GM23248 (cell line): Measurements from ENCODE around the gene SLC16A8. TPM values are rescaled to one million over a fixed set of nuclear protein-coding genes. Genes with fewer than 3 reads are reported as not detected.

Experiments used
- DNase-seq: peaks from one replicate; pipeline ENCODE4 v3.0.0-alpha.2; 2015
- H2AFZ ChIP-seq: fragments of 200-600 bp; sonication (generic); 2 replicates; pipeline ENCODE4 v1.6.1; 2016; ENCODE audit warnings: antibody characterized with exemption
- H3F3A ChIP-seq: fragments of 200-600 bp; sonication (generic); 2 replicates; pipeline ENCODE4 v1.6.1; 2016; ENCODE audit warnings: mild to moderate bottlenecking, antibody characterized with exemption, mixed run types; ENCODE audit not compliant: insufficient read depth
- H3K27ac ChIP-seq: fragments of 200-600 bp; sonication (generic); 2 replicates; pipeline ENCODE4 v1.5.1; 2016; ENCODE audit warnings: mild to moderate bottlenecking
- H3K27me3 ChIP-seq: fragments of 200-600 bp; sonication (generic); replicated peaks from 2 replicates; pipeline ENCODE4 v1.6.1; 2016; ENCODE audit warnings: mild to moderate bottlenecking; ENCODE audit not compliant: insufficient read depth
- H3K36me3 ChIP-seq: fragments of 200-600 bp; sonication (generic); 2 replicates; pipeline ENCODE4 v1.6.1; 2016; ENCODE audit warnings: low read depth, mild to moderate bottlenecking
- H3K4me1 ChIP-seq: fragments of 200-600 bp; sonication (generic); 2 replicates; pipeline ENCODE4 v1.6.1; 2016; ENCODE audit warnings: mild to moderate bottlenecking; ENCODE audit not compliant: insufficient read depth
- H3K4me2 ChIP-seq: fragments of 200-600 bp; sonication (generic); one replicate; pipeline ENCODE4 v1.6.1; 2016; ENCODE audit warnings: mild to moderate bottlenecking; ENCODE audit not compliant: unreplicated experiment
- H3K4me3 ChIP-seq: fragments of 200-600 bp; sonication (generic); 2 replicates; pipeline ENCODE4 v1.5.1; 2016; ENCODE audit warnings: mild to moderate bottlenecking
- H3K79me2 ChIP-seq: fragments of 200-600 bp; sonication (generic); 2 replicates; pipeline ENCODE4 v1.6.1; 2016; ENCODE audit warnings: mild to moderate bottlenecking; ENCODE audit not compliant: insufficient read depth
- H3K9ac ChIP-seq: fragments of 200-600 bp; sonication (generic); 2 replicates; pipeline ENCODE4 v1.6.1; 2016; ENCODE audit warnings: mild to moderate bottlenecking
- H3K9me2 ChIP-seq: fragments of 200-600 bp; sonication (generic); 2 replicates; pipeline ENCODE4 v1.6.1; 2016; ENCODE audit warnings: mixed run types, mild to moderate bottlenecking, moderate library complexity; ENCODE audit not compliant: insufficient read depth
- H3K9me3 ChIP-seq: fragments of 200-600 bp; sonication (generic); one replicate; pipeline ENCODE4 v1.6.1; 2017; ENCODE audit warnings: low read depth
- H4K20me1 ChIP-seq: fragments of 200-600 bp; sonication (generic); 2 replicates; pipeline ENCODE4 v1.6.0; 2016; ENCODE audit not compliant: insufficient read depth
- EZH2 ChIP-seq: fragments of 200-600 bp; sonication (generic); IDR thresholded peaks from 2 replicates; pipeline ENCODE4 v1.6.1; 2018; ENCODE audit warnings: antibody characterized with exemption, mild to moderate bottlenecking; ENCODE audit not compliant: insufficient read depth, poor library complexity, severe bottlenecking
- EZH2phosphoT487 ChIP-seq: fragments of 200-600 bp; sonication (generic); IDR thresholded peaks from 2 replicates; pipeline ENCODE4 v1.6.1; 2018; ENCODE audit warnings: antibody characterized with exemption, moderate library complexity, mild to moderate bottlenecking, low read depth; ENCODE audit not compliant: insufficient read depth
- WGBS, 2 experiments: methylation state at CpG; one replicate each; pipeline ENCODE4 v1.1.6; 2015 to 2017; ENCODE audit warnings: low lambda C conversion rate in 2 of 2, low coverage in 1 of 2; ENCODE audit errors: missing lambda C conversion rate in 2 of 2; 5-methylcytosine and 5-hydroxymethylcytosine counted together
- in situ Hi-C: fragments of 300-500 bp; cut with MboI; formaldehyde crosslinking; loops from 2 replicates; pipeline ENCODE4 v1.15.0; 2020
- polyA plus RNA-seq: library from polyadenylated mRNA; unstranded; fragments of >200 nt; fragmentation: Nextera tagmentation; extraction: Ambion mirVana; gene quantifications from 2 replicates; pipeline ENCODE4 v1.2.1, GENCODE V29; 2016
- total RNA-seq: library from RNA; depleted of rRNA; stranded (reverse); fragments of >200 nt; shearing (Covaris generic); gene quantifications from 2 replicates; pipeline ENCODE4 v1.2.3, GENCODE V29; 2014

The SLC16A8 gene
- total and polyA plus RNA-seq, 2 experiments from 2014 or later = 1.3 to 1.4 TPM

DNA sequence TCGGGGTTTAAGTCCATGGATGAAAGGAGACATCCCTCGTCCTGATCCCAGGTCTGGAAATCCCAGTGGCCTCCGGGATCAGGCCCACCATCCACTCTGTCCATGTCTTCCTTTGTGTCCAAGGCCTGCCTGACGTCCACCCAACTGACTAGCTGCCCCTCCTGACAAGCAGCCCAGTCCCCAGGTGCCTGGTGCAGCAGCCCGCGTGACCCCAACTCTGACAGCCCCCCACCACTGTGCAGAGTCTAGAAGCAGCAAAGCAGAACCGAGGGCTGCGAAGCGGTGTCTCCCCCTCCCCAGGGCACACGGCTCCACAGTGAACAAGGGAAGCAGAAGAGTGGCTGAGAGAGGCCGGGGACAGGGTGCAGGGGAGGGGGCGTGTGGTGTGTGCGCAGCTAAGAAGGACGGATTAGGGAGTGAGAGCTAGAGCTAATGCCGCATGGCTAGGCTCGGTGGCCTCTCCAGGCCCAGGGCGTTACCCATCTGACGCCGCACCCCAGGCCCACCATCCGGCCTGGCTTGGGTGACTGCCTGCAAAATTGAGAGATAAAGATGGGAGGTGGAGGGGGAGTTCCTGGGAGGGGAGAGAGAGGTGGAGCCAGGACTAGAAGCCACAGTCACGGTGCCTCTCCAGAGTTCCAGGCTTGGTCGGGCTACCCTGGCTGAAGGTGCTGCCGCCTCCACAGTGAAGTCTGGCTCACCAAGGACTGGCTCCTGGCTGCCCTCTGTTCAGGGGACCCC, 43.1 kb upstream of the SLC16A8 start:
- Histone ChIP-seq H3K36me3 (no peaks in the 10 kb centered on the region), H4K20me1 (no peaks in the 10 kb centered on the region), H3K4me2 (no peak overlapping the region), H3F3A (no peaks in the 10 kb centered on the region), H3K9ac (no peak overlapping the region), H2AFZ (no peak overlapping the region), H3K4me1 (no peaks in the 10 kb centered on the region), H3K9me2 (no peaks in the 10 kb centered on the region), H3K9me3 (no peaks in the 10 kb centered on the region), H3K27me3 (no peaks in the 10 kb centered on the region), H3K27ac (no peak overlapping the region), H3K4me3 (no peak overlapping the region), H3K79me2 (no peaks in the 10 kb centered on the region)
- in situ Hi-C loops = no loop called here
- TF ChIP-seq EZH2 (no peak), EZH2phosphoT487 (no peak)
- WGBS, 2 experiments = 87 to 90% methylated on average over 20 to 23 of the region's 23 CpGs
- DNase-seq = no peak

DNA sequence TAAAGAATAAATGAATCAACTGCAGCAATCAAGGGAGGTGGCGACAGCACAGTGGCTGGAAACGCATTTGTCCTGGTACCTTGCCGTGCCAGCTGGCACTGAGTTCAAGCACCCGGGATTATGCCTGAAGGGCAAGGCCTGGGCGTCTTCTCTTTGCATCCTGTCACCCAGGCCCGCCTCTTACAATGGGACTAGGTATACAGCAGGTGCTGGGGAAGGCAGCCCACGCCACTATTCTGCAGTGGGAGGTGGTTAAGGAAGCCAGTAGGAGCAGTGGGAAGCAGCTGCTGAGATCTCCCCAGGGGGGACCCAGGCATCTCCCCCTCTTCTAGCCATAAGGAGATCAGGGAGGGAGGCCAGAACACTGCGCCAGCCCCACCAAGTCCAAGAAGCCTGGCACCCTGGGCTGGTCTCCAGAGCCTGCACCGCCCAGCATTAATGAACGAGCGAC, 41.8 kb upstream of the SLC16A8 start:
- Histone ChIP-seq H3F3A (no peaks in the 10 kb centered on the region), H3K79me2 (no peaks in the 10 kb centered on the region), H4K20me1 (no peaks in the 10 kb centered on the region), H3K4me2 (no peak overlapping the region), H3K9me3 (no peaks in the 10 kb centered on the region), H3K27me3 (no peaks in the 10 kb centered on the region), H3K36me3 (no peaks in the 10 kb centered on the region), H3K9ac (no peak overlapping the region), H3K4me1 (no peaks in the 10 kb centered on the region), H2AFZ (no peak overlapping the region), H3K27ac (no peak overlapping the region), H3K9me2 (no peaks in the 10 kb centered on the region), H3K4me3 (no peak overlapping the region)
- DNase-seq = no peak
- TF ChIP-seq EZH2 (no peak), EZH2phosphoT487 (no peak)
- WGBS, 2 experiments = 80 to 81% methylated on average over 11 of the region's 11 CpGs
- in situ Hi-C loops = no loop called here

DNA sequence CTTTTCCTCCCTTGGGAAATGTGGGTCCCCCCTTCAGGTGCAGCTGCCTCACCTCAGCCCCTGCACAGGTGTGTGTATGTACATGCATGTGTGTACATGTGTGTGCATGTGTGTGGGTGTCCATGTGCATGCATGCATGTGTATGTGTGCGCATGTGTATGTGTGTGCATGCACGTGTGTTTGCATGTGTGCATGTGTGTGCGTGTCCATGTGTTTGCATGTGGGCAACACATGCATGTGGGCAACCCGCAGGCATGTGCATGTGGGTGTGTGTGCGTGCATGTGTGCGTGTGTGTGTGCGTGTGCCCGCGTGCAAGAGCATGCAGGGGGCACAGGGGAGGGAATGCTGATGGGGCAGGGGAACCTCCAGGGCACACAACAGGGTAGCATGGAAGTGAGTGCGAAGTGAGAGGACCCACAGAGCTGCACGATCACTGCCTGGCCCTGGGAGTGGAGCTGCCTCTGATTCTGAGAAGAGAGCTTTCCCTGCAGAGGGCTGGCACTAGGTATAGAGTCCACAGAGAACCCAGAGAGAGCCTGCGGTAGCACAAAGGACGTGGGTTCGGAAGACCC, 41.1 kb upstream of the SLC16A8 start:
- H3K9ac ChIP-seq = no peak overlapping the region
- no peak for TF ChIP-seq EZH2phosphoT487
- no peak for TF ChIP-seq EZH2
- no peaks in the 10 kb centered on the region for H3K27me3 ChIP-seq
- no peaks in the 10 kb centered on the region for H4K20me1 ChIP-seq
- H2AFZ ChIP-seq = no peak overlapping the region
- H3F3A ChIP-seq = no peaks in the 10 kb centered on the region
- no peaks in the 10 kb centered on the region for H3K36me3 ChIP-seq
- H3K79me2 ChIP-seq = no peaks in the 10 kb centered on the region
- 86 to 93% methylated on average over 12 to 14 of the region's 14 CpGs for WGBS, 2 experiments
- no peak overlapping the region for H3K4me3 ChIP-seq
- in situ Hi-C loops = no loop called here
- no peak for DNase-seq
- no peak overlapping the region for H3K4me2 ChIP-seq
- no peaks in the 10 kb centered on the region for H3K4me1 ChIP-seq
- no peaks in the 10 kb centered on the region for H3K9me2 ChIP-seq
- H3K9me3 ChIP-seq = no peaks in the 10 kb centered on the region
- H3K27ac ChIP-seq = no peak overlapping the region

DNA sequence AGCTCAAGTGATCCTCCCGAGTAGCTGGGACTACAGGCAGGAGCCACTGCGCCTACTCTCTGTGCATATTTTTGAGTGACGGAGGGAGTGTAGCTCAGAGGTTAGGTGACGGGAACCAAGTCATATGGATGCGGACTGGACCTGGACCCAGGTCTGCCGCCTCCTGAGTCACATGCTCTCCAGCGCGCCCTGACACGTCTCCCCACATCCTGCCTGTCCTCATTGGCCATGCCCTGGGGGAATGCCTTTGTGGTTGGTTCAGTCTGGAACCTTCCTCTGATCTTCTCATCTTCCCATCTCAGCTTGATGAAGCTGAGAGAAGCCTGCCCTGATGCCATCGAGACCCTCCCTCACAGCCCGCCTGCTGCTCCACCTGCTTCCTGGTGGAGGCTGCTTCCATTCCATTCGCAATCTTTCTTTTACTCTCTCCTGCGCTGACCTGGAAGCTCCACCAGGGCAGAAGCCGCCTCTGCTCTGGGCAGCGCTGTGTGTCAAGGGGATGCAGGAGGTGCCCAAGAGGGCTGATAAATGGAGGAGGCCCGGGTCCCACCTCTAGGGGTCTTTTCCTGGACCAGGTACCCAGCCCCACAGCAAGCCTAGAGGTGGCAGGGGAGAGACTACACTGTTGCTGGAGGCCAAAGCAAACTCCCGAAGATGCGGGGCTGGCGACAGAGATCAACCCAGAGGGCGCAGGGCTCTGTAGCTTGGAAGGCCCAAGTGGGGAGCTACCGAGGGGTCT, 40.4 kb upstream of the SLC16A8 start:
- H3K36me3 ChIP-seq = no peaks in the 10 kb centered on the region
- no peaks in the 10 kb centered on the region for H3K9me2 ChIP-seq
- no peaks in the 10 kb centered on the region for H3K79me2 ChIP-seq
- WGBS, 2 experiments = 88 to 92% methylated on average over 21 of the region's 21 CpGs
- in situ Hi-C loops = no loop called here
- no peak for DNase-seq
- H3K4me2 ChIP-seq = no peak overlapping the region
- TF ChIP-seq EZH2 (no peak), EZH2phosphoT487 (no peak)
- H3K27ac ChIP-seq = no peak overlapping the region
- H3K9ac ChIP-seq = no peak overlapping the region
- no peaks in the 10 kb centered on the region for H3F3A ChIP-seq
- no peak overlapping the region for H2AFZ ChIP-seq
- H4K20me1 ChIP-seq = no peaks in the 10 kb centered on the region
- no peaks in the 10 kb centered on the region for H3K27me3 ChIP-seq
- H3K4me1 ChIP-seq = no peaks in the 10 kb centered on the region
- no peak overlapping the region for H3K4me3 ChIP-seq
- H3K9me3 ChIP-seq = no peaks in the 10 kb centered on the region
